Measurements from ENCODE around the gene RNF207.

RNF207 gene

DNA sequence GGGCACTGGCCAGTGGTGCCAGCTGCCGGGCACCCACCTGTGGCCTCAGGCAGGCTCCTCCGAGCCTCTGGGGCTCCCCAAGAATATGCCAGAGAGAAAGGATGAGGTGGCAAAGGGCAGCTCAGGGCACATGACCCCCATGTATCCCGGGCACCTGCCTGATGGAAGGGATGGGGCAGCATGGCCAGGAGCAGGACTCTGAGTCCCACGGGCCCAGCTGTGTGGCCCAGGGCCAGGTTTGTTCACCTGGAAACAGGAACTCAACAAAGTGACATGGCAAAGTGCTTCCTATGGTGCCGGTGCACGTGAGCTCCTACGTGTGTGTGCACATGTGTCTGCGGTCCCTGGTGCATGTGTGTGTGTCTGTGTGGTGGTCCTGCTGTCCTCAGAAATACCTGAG, 64.5 kb downstream of the RNF207 start:
- no peak overlapping the region for H2AFZ ChIP-seq (ENCODE audit: low read depth, low read length, severe bottlenecking)
- no peak overlapping the region for H3K9ac ChIP-seq (ENCODE audit: low read length)
- no peaks in the 10 kb centered on the region for H4K20me1 ChIP-seq (ENCODE audit: low read depth, low read length)
- H3K4me3 ChIP-seq (ENCODE audit: insufficient read depth, low read length, poor library complexity, severe bottlenecking): no peak overlapping the region
- no peaks in the 10 kb centered on the region for H3K9me2 ChIP-seq (replicated peaks; ENCODE audit: insufficient read depth, low read length)
- H3K36me3 ChIP-seq (ENCODE audit: low read length): no peaks in the 10 kb centered on the region
- H3K4me2 ChIP-seq (ENCODE audit: low read depth, low read length, poor library complexity, severe bottlenecking): no peak overlapping the region
- TF ChIP-seq, protein P1, sequence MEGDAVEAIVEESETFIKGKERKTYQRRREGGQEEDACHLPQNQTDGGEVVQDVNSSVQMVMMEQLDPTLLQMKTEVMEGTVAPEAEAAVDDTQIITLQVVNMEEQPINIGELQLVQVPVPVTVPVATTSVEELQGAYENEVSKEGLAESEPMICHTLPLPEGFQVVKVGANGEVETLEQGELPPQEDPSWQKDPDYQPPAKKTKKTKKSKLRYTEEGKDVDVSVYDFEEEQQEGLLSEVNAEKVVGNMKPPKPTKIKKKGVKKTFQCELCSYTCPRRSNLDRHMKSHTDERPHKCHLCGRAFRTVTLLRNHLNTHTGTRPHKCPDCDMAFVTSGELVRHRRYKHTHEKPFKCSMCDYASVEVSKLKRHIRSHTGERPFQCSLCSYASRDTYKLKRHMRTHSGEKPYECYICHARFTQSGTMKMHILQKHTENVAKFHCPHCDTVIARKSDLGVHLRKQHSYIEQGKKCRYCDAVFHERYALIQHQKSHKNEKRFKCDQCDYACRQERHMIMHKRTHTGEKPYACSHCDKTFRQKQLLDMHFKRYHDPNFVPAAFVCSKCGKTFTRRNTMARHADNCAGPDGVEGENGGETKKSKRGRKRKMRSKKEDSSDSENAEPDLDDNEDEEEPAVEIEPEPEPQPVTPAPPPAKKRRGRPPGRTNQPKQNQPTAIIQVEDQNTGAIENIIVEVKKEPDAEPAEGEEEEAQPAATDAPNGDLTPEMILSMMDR (IDR thresholded peaks at IDR 0.05; ENCODE audit: insufficient read depth, low read length, poor library complexity, severe bottlenecking): no peak
- no peak for TF ChIP-seq EZH2phosphoT487 (conservative IDR thresholded peaks at IDR 0.05; ENCODE audit: low read length)
- no peak overlapping the region for H3K27ac ChIP-seq (ENCODE audit: low read depth, low read length)
- no peaks in the 10 kb centered on the region for H3K27me3 ChIP-seq (ENCODE audit: low read length)
- no peaks in the 10 kb centered on the region for H3K79me2 ChIP-seq (ENCODE audit: insufficient read depth, low read length)
- no peaks in the 10 kb centered on the region for H3K9me3 ChIP-seq (ENCODE audit: insufficient read depth, low read length)
- no peaks in the 10 kb centered on the region for H3F3A ChIP-seq (ENCODE audit: insufficient read depth)

Data from SU-DHL-6 (cell line).